ENCODE measurements around the gene SLC23A2. TPM values are rescaled to one million over a fixed set of nuclear protein-coding genes. Genes with fewer than 3 reads are reported as not detected.
A peak's percentile ranks its signal among the peaks of the same experiment; 100 is the strongest.

The SLC23A2 gene
- total RNA-seq, 1 experiment from 2014 or later, result 14.9 TPM

- no peak for DNase-seq (ENCODE audit: low read depth)
Measured at GRCh38 chr20:4966826-4967751, 34.2 kb downstream of the SLC23A2 start.

DNA sequence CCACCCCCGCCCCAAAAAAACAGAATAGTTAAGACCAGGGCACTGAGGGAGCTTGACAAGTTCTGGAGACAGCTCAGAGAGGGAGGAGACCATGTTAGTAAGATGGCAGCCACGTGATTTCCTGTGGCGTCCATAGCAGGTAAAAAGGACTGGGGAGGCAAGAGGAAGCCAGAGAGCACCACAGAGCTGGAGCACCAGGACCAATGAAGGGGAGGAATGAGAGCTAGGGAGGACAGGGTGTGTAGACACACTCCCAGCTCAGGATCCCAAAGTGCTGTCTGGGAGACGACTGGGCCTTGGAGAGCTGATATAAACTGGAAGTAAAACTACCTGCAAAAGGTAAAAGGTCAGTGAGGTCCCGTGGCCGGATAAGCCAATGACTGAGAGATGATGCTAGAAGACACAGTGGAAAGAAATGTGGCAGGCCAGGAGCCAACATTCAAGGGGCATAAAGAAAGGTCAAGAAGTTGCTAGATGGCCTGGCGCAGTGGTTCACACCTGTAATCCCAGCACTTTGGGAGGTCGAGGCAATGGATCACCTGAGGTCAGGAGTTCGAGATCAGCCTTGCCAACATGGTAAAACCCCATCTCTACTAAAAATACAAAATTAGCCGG lies 39.0 kb downstream of the SLC23A2 start:
- no peak for DNase-seq (ENCODE audit: low read depth)

DNA sequence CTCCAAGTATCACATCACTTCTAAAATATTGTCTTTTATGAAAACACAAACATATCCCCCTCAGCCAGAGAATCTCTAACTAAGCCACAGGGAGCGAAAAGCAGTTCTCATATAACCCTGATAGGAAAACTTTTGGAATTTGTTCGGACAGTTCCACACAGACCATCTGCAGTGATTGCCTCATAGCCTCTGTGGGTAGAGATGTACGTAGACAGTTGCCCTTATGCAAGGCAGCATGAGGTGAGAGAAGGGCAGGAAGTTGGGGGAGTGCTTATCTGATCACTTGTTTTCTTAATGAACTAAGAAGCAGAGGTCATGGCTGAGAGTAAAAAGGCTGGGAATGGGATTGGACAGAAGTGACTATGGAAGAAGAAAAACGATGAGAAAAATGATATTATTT lies 39.6 kb downstream of the SLC23A2 start:
- peak; percentile 90 for DNase-seq (ENCODE audit: low read depth)

- peak; percentile 87 for DNase-seq (ENCODE audit: low read depth)
Measured at GRCh38 chr20:4959592-4959991, 41.7 kb downstream of the SLC23A2 start.

DNA sequence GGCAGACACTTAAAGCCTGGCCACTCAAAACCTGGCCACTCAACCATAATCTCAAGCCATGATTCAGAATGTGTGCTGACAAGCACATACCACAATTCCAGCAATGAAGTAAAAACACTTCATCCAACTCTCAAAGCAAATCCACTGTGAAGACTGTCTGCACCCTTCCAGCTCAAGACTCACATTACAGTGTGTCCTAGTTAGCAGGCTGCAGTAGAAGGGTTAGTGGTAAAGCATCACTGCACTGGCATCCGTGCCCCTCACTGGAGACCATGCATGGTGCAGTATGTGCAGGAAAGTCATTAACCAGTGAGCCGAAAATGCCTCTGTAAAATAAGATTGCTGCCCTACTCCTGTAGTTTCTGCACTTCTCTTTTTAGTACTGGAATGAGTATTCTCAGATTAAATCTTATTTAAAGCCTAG lies 43.4 kb downstream of the SLC23A2 start:
- peak; percentile 33 for DNase-seq (ENCODE audit: low read depth)

DNA sequence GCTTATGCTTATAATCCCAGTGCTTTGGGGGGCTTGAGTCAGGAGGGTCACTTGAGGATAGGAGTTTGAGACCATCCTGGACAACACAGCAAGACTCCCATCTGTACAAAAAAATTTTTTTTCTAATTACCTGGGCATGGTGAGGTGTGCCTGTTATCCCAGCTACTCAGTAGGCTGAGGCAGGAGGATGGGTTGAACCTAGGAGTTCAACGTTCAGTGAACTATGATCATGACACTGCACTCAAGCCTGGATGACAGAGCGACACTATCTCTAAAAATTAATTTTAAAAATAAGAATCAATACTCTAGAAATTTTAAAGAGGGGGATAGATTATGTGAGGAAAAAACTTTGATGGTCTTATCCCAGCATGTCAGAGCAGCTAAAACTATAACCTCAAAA lies 44.1 kb downstream of the SLC23A2 start:
- DNase-seq (ENCODE audit: low read depth), result no peak

- peak; percentile 71 for DNase-seq (ENCODE audit: low read depth)
Measured at GRCh38 chr20:4956200-4956810, 45.0 kb downstream of the SLC23A2 start.

- DNase-seq (ENCODE audit: low read depth), result no peak
Measured at GRCh38 chr20:4953881-4954280, 47.4 kb downstream of the SLC23A2 start.

GRCh38 chr20:4952229-4952628 lies 49.1 kb downstream of the SLC23A2 start:
- DNase-seq (ENCODE audit: low read depth), result no peak

DNA sequence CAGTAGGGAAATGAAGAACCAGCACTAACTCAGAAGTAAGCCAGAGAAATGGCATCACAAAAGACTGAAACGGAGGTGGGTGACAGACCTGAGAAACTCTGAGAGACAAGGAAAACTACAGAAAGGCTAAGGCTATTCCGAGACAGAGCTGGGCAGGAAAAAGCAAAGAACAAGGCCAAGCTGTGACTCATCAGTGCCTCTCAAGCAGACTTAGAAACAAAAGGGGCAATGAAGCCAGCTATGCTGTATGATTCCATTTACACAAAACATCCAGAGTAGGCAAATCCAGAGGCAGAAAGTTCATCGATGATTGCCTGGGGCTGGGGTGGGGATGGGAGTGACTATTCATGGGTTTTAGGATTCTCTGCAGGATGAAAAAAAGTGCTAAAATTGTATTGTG lies 50.0 kb downstream of the SLC23A2 start:
- DNase-seq (ENCODE audit: low read depth), result peak; percentile 93

DNA sequence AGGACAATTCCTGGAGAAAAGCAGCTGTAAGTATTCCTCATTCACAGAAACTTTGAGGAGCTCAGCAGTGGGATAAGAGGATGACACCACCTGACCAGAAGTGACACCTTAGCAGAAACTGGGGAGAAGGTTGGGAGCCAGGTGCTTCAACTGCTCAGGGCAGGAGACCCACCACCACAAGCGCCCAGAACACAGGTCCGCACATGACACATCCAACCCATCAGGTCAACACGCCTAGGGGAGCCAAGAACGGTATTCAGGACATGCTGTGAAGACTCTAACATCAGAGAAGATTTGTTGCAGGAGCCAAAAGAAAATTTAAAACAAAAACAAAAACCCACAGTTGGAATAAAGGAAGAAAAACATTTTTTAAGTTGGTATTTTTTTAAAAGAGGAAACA lies 50.5 kb downstream of the SLC23A2 start:
- DNase-seq (ENCODE audit: low read depth), result no peak

DNA sequence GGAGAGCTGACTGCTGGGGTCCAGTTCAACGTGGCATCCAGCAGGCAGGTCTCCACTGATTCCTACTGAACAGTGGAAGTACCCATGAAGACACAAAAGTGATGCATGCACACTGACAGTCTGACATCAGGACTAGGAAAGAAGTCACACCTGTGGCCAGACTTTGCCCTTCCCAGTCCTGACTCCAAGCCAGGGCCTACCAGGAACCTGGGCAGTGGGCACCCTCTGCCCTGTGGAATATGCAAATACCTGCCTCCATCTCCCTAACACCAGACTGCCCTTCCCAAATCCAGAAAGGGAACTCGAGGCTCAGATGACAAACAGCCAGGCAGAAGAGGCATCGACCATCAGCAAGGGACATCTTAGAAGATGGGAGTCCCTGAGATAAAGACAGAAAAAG lies 50.9 kb downstream of the SLC23A2 start:
- DNase-seq (ENCODE audit: low read depth), result no peak

DNA sequence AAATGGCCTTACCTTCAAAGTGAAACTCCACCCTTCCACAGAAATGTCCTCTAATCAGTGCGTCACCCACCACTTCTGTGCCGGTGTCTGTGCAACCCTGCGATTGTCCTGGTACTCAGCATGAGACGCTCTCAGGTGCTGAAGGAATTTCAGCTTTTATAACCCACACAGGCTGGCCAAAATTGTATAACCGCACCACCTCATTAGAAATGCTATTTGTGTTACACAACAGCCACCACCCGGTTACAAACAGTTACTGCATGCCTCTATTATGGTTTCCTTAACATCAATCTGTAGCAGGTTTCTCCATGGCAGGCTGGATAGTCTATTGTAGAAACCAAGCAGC lies 51.5 kb downstream of the SLC23A2 start:
- peak; percentile 47 for DNase-seq (ENCODE audit: low read depth)

DNA sequence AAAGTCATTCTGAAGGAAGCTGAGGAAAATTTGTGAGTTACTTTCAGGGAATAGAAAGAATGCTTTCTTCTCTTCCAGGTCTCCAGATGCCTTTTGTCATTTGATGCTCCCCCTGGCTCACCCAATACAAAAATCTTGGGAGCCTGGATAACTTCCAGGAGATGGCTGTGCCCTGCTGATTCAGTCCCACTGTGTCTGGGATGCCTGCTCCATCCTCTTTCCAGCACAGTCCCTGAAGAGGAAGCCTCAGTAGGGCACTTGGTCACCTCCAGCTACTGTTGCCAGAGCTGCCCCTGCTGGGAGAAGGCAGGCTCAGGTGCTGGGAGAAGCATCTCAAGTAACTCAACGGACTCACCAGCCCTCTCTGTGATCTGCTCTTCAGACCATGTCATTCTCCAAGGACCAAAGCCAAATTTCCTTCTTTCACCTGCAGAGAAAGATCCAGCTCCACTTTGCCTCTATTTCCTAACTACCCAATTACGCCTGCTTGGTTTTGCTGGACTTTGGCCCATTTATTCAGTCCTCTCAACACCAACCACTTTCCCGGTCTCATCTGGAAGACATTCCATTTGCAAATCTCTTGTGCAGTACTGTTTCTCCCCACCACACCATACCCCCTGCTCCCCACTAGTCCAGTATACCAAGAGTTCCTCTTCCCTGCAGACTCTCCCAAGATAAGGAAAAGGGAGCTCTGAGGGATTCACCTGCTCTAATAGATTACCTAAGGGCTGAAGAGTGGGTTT lies 53.3 kb downstream of the SLC23A2 start:
- DNase-seq (ENCODE audit: low read depth), result no peak

DNA sequence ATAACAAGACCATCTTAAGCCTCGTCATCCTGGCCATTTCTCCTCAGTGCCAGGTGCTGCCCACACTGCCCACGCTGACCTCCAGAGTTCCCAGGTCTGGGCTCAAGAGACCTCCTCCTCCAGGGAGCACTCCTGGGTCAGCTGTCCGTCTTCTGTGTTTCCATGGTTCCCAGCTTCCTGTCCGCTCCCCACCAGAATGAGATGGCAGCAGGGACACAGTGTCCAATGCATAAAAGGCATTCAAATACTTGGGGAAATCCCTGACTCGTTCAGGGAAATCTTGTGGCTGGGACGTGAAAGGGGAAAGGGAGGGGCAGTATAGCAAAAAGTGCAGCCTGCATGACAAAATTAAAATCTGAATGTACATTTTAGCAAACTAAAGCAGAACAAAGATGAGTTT lies 54.3 kb downstream of the SLC23A2 start:
- DNase-seq (ENCODE audit: low read depth), result no peak

GRCh38 chr20:4946585-4946984 lies 54.7 kb downstream of the SLC23A2 start:
- no peak for DNase-seq (ENCODE audit: low read depth)

DNA sequence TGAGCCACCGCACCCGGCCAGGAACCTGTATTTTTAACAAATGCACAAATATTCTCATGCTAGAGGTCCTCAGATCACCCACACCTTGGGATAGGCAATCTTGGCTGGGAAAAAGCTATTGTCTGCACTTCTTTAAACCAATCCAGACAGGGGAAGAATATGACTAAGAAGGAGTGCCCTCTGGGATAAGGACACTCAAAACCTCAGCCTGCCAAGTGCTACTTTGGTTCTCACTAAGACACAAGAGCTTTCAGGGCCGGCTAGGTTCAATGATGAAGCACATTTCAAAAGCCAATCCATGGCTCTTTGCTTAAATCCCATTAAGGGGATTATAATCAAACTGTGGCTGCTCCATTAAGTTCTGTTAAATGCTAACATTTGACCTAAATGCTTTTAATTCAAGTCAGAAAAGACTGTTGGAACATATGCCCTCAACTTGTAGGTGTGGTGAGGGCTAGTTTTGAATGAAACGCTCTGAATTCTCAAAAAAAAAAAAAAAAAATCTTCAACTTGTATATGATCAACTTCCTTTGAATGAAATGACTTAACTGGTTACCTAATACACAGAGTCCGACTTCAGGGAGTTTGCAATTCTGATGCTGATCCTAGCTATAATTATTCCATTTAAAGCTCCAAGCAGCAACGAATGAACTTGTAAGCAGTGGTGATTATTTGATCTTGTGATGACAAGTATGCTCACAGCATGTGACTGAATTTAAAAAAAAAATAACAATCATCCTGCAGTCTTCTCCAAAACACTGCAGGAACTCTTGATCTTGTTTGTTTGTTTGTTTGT lies 56.6 kb downstream of the SLC23A2 start:
- peak; percentile 64 for DNase-seq (ENCODE audit: low read depth)

GRCh38 chr20:4942331-4942730 lies 59.0 kb downstream of the SLC23A2 start:
- DNase-seq (ENCODE audit: low read depth), result no peak

- DNase-seq (ENCODE audit: low read depth), result no peak
Measured at GRCh38 chr20:4937407-4938319, 63.6 kb downstream of the SLC23A2 start.

DNA sequence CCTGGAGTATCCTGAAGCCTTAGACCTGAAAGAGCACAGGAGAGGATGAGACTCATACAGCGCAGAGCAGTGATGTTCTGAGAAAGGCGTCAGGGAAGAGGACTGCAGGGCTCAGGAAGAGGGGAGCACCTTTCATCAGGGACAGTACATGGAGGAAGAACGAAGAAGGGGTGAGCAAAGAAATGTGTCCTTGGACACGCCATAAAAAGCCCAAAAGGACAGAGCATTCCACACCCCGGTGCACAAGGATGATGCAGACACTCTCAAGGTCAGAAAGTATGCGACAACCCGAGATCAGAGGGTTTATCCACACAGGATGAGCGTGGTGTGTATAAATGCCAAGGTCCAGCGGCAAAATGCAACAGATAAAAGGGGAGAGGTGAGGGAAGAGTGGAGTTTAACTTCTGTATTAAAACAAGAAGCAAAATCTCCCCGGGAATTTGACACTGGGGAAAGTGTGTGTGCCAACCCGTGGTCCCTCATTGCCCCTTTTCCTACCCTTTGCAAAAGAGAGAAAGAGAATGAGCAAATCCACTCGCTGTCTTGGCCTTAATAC lies 64.4 kb downstream of the SLC23A2 start:
- DNase-seq (ENCODE audit: low read depth), result no peak

Data from RPMI7951 (cell line).